Measurements from ENCODE around the gene MRPS34.

MRPS34 gene

GRCh38 chr16:1781254-1781653 is 8.3 kb upstream of the MRPS34 start:
- FAIRE-seq: no peak

DNA sequence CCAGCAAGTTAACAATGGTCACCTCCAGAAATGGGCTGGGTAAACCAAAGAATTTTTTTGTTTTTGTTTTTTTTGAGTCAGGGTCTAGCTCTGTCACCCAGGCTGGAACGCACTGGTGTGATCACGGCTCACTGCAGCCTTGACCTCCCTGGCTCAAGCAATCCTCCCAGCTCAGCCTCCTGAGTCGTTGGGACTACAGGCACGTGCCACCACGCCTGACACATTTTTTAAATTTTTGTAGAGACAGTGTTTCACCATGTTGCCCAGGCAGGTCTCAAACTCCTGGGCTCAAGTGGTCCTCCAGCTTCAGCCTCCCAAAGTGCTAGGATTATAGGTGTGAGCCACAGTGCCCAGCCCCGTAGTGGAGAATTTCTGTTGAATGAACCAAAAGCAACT is 7.7 kb upstream of the MRPS34 start:
- no peak for FAIRE-seq

- FAIRE-seq: no peak
Observed at GRCh38 chr16:1779741-1780676, 7.1 kb upstream of the MRPS34 start.

- no peak for FAIRE-seq
Observed at GRCh38 chr16:1779234-1779701, 6.3 kb upstream of the MRPS34 start.

DNA sequence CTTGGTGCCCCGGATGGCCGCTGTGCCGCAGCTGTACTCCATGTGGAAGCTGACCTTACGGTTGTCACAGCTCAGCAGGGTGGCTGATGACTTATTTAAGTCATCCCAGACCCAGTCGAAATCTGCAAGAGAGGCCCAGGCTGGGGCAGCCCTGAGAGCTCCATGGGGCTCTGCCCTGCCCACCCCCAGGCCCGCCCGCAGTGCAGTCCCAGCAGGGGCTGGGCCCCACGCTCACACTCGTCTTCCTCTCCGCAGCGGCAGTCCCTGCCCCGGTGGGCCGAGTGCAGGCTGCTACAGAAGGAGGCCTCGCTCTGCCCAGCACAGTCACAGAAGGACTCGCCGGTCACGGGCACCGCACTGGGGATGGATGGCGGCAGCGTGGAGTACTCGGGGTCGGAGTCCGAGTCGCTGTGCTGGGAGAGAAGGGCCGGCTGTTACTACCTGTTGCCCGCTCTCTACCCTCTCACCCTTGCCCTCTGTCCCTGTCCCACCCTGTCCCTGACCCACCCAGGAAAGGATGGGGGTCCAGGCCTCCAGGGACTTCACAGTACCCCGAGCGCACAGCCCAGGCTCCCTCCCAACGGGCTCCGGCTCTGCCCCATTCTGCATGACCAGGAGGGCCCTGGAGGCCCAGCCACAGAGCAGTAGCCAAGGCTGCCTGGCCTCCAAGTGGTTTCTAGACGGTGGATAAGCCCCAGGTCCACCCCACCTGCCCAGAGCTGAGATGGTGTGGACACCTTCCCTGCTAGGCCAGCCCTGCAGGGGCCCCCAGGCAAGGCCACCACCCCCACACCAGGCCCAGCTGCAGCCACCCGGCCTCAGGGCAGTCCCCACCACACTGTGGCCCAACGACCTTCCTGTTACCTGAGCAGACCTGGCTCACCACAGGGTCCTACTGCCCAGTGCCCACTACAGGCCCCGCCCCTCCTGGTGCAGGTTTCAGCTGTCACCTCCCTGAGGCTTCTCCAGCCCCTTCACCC is 5.6 kb upstream of the MRPS34 start:
- FAIRE-seq: no peak

DNA sequence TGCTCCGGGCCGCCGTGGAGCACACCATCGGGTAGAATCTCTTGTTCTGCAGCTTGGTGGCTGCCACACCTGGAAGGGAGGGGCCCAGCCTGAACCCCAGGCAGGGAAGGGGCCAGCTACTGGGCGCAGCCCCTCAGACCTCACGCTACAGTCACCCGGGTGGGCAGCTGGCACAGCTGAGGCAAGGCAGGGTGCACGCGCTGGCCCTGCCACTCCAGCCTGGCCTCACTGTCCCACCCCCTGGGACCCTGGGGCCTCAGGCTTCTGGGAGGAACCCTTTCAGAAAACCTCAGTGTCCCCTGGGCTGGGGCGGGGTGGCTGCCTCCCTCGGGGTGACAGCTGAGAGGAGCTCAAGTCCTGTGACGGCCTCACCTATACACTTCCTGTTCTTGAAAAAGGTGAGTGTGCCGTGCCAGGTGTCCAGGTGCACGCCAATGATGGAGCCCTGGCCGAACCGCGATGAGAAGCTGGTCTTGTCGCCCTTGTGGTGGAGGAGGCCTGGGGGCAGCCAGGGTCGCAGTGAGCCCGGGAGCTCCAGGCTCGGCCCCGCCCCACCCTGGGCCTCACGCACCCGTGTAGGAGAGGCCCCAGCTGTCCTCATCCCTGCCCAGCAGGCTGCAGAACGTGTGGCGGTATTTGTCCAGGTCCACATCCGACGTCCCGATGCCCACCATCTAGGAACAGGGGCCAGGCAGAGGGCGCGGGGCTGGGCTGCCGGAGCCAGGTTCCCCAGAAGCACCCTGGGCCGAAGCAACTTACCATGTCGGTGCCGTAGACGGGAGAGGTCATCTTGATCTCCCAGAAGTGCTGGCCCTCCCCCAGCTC is 4.7 kb upstream of the MRPS34 start:
- no peak for FAIRE-seq

DNA sequence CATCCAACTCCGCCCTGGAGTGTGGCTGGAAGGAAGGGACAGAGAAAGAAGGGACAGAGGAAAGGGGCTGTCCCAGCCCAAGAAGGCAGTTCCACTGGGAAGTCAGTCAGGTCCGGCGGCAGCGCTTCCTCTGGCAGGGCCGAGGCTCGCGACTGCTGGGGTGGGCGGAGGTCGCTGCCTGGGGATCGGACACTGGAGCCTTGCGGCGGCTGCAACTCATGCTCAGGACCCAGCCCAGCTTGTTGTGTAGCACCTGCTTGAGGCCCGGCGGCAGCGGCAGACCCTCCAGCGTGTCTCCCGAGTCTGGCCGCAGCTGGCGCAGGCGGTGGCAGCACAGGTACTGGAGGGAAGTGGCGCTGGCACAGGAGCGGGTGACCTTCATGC is 4.0 kb upstream of the MRPS34 start:
- no peak for FAIRE-seq

- FAIRE-seq: no peak
Observed at GRCh38 chr16:1776672-1776955, 3.7 kb upstream of the MRPS34 start.

GRCh38 chr16:1775846-1776671 is 3.1 kb upstream of the MRPS34 start:
- FAIRE-seq: no peak

DNA sequence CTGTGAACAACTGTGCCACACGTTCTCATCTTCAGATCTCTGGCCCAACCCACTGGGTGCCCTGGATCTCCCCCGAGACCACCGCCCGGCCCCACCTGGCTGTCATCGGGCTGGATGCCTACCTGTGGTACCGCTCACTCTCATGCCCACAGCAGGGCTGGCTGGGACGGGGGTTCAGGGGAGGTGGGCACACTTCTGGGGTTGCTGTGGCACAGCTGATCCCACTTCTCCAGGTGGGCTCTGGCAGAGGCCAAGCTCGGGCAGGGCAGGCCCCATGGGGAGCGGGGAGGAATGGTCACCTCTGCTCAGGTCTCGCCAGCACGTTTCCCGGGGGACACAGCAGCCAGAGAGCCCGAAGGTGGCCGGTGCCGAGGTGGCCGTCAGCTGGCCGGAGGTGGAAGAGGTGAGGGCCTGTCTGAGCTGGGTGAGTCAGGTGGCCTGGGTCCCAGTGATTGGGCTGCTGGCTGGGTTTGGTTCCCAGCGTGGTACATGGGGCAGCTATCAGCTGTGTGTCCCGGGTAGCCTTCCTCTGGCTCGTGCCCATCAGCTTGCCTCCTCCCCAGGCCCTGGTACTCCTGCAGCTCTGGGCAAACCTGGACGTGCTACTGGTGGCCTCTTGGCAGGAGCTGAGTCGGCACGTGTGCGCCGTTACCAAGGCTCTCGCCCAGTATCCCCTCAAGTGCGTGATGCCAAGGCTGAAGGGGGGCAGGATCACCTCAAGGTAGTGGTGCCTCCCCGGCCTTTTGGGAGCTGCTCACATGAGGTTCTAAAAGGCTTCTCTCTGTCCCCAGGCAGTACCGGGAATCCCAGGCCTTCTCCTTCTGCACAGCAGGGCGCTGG is 2.3 kb upstream of the MRPS34 start:
- no peak for FAIRE-seq

GRCh38 chr16:1774448-1774780 is 1.5 kb upstream of the MRPS34 start:
- no peak for FAIRE-seq

DNA sequence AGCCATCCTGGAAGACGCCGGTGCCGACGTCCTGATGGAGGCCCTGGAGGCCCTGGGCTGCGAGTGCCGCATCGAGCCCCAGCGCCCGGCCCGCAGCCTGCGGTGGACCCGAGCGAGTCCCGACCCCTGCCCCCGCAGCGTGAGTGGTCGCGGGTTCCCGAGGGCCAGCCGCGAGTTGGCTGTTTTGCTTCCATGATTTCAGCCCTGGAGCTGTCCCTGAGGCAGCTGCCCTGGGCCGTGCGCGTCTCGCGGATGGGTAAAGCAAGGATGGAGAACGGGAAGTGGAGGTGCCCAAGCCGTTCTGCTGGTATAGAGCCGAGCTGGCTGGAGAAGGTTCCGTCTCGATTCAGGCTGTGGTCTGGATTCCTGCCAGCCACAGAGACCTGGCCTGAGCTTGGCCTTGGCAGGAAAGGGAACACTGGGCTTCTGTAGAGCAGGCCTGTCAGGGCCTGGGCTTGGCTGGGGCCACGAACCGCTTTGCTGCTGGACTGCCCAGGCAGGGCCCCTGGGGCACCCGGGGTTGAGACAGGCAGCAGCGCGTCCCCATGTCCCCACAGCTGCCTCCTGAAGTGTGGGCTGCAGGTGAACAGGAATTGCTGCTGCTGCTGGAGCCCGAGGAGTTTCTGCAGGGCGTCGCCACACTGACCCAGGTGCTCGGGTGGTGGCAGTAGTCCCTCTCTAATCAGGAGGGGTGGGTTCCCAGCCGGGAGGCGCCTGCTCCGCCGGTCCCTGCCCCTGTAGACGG is 941 bp upstream of the MRPS34 start:
- no peak for FAIRE-seq

- FAIRE-seq: no peak
Observed at GRCh38 chr16:1772362-1772907, 499 bp downstream of the MRPS34 start, which contains the start of gene EME2. Gene EME2 (plus strand): TSS chr16:1772810. CDS start chr16:1773228, 418 bp downstream.

GRCh38 chr16:1771864-1772361 is 1.0 kb downstream of the MRPS34 start:
- no peak for FAIRE-seq

GRCh38 chr16:1771188-1771863 is 1.6 kb downstream of the MRPS34 start, which contains the start of gene NME3:
Gene NME3 (minus strand): TSS chr16:1771543. CDS start chr16:1771534, 9 bp downstream.
- FAIRE-seq: no peak

DNA sequence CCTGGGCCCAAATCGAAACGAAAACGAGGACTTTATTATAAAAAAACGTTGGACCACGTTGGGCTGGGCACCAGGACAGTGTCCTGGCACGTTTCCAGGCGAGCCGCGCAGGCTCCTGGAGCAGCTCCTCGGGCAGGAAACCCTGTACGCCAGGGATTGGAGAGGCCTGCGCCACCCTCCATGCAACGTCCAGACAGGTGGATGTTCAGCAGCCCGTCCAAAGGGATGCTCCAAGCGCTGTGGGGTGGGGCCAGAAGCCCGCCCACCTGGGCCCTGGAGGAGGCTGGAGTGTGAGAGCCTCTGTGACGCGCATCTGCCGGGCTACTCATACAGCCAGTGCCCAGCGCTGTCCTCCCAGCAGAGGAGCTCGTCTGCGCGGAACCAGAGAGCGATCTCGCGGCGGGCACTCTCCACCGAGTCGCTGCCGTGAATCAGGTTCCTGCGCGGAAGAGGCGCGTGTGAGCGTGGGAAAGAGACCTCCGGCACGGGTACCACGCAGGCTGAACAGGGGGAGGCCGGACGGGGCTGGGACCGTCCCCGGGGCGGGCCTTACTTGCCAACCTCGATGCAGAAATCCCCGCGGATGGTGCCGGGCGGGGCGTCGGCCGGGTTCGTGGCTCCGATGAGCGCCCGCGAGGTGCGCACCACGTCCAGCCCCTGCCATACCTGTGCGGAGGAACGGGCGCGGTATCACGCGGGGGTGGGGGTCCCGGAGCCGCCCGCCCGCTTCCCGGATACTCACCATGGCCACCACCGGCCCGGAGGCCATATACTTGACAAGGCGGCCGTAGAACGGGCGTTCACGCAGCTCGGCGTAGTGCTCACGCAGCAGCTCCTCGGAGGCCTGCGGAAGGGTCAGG is 2.4 kb downstream of the MRPS34 start:
- no peak for FAIRE-seq

DNA sequence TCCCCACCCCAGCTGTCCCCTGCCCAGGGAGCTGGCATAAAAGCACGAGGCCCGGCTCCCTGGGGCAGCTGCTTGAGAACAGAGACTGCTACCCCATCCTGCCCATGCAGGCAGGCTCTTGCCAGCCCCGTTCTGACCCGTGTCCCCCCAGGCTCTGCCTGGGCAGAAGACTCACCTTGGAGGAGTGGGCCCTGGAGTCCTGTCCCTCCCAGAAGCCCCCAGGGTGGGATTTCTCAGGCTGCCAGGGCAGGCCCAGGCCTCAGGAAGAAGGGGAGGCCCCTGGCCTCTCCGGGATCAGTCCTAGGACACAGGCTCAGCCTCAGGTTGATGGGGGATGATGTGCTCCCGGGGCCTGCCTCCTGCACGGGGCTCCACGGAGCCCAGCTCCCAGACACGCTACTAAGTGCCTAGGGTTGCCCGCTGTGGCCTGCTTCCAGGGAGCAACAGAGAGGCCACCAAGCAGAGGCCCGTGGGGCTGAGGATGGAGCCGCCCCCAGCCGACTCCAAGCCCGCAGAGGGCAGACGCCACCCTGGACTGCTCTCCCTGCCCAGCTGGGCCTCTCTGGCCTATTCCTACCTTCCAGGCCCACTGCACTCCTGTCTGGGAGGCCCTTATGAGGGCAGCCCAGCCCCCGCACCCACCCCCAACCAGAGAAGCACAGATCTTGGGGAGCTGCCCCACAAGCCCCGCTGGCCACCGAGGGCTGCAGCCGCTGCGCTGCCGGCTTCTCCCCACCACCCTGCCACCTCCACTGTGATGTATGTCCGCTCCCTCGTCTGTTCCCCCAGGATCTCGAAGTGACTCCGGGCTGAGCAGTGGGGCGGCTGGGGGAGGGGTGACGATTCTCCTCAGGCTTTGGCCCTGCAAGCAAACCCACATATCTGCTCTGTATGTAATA is 3.3 kb downstream of the MRPS34 start:
- no peak for FAIRE-seq
